Measurements from ENCODE around the gene NPR3.

Gene NPR3, protein sequence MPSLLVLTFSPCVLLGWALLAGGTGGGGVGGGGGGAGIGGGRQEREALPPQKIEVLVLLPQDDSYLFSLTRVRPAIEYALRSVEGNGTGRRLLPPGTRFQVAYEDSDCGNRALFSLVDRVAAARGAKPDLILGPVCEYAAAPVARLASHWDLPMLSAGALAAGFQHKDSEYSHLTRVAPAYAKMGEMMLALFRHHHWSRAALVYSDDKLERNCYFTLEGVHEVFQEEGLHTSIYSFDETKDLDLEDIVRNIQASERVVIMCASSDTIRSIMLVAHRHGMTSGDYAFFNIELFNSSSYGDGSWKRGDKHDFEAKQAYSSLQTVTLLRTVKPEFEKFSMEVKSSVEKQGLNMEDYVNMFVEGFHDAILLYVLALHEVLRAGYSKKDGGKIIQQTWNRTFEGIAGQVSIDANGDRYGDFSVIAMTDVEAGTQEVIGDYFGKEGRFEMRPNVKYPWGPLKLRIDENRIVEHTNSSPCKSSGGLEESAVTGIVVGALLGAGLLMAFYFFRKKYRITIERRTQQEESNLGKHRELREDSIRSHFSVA

DNA sequence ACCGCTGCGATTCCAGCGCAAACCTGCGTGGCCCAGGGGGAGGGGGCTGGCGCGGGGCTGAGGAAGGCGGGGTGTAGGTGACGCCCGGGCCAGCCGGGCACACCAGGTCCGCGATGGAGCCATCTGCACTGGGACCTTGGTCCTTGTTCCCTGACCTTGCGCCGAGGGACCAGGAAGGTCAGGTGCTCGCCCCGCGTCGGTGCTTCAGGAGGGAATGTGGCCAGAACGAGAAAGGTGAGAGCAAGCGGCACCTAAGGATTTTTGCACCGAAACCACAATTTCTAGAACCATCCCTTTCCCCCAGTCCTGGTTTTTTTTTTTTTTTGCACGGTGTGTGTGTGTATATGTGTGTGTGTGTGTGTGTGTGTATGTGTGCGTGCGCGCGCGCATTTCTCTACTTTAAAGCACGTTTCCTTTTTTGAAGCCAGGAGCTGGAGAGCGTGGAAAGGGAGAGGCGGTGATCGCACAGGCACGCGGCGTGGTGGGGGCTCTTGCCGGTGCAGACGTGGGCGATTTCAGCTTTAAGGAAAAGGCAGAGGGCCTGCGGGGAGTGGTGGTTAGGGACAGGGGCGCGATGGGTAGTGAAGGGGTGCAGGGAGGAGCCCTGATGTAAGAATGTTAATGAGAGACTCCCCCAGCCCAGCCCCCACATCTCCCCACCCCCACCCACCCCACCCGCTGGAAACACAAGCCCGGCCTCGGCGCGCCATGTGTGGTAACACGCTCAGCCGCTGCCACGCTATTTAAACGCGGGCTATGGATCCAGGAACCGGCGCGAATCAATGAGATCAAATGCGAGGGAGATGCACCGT is at the start of gene NPR3:
TSS of gene NPR3 (plus strand) at position 772 of the 812 bp plus-strand sequence. CDS start 456 bp downstream, outside the sequence.
- H3K4me3 ChIP-seq, result peak within 1 kb of the TSS; percentile 37 to 58 (median 51)
- peak within 1 kb of the TSS in 8 of 21 experiments; percentile 1 to 71 (median 41) for H3K27ac ChIP-seq

DNA sequence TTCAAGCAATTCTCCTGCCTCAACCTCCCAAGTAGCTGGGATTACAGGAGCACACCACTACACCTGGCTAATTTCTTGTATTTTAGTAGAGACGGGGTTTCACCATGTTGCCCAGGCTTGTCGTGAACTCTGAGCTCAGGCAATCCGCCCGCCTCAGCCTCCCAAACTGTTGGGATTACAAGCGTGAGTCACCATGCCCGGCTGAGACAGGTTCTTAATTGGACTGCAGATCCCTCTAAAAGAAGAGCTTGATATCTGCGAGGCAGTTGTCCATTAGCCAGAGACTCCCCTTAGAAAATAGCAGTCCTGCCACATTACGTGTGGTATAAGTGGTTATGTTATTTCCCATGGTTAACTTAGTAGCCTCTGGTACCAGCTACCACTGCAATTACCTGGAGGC is 46.6 kb upstream of the NPR3 start:
- no peak overlapping the region for H3K27ac ChIP-seq
- H3K4me3 ChIP-seq, result no peak overlapping the region

DNA sequence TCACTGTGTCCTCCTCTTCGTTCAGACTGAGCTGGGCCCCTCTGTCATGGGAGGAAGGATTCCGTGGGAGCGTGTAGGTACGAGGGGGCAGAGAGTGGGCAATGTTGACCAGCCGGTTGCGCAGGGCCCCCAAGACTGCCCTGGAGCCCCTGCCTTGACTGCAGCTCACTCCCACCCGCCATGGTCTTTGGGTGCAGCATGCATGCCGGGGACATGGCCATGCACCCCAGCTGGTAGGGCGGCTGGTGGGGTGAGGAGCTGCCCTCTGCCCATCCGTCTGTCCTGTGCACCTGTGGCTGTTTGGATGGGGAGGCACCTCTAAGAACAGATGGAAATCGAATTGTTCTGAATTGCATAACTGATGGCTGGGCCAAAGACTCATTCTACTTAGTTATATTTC is 42.6 kb upstream of the NPR3 start:
- H3K4me3 ChIP-seq, result no peak overlapping the region
- no peak overlapping the region for H3K27ac ChIP-seq

DNA sequence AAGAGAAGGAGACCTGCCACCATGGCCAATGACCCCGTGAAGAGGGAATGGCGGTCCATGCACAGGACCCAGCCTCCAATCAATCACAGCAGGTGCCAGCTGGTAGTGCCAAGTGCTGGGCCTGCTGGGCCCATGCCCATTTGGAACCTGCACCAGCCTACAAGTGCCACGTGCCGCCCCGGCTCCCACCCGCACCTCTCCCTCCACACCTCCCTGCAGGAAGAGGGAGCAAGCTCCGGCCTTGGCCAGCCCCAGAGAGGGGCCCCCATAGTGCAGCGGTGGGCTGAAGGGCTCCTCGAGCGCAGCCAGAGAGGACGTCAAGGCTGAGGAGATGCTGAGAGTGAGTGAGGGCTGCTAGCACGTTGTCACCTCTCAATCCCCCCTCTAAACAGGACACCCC is 37.8 kb upstream of the NPR3 start:
- no peak overlapping the region for H3K4me3 ChIP-seq
- no peak overlapping the region for H3K27ac ChIP-seq

DNA sequence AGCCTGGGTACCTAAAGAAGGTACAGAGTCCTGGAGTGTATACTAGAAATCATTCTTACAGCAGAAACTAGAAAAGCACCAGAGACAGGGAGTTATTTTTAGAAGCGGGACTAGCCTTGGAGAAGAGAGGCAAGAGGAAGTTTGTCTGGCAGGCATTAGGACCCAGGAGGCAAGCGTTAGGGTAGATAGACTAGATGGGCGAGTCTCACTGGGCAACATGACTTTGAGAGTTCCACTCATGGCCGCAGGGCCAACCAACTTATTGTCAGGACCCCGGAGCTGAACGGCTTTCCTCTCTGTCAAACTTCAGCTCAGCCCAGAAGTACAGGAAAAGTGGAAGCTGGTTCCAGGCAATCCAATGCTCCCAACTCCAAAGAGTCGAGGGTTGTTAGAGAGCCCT is 34.1 kb upstream of the NPR3 start:
- Histone ChIP-seq H3K27ac (no peak overlapping the region), H3K4me3 (no peak overlapping the region)

GRCh38 chr5:32678472-32678871 is 32.6 kb upstream of the NPR3 start:
- Histone ChIP-seq H3K4me3 (no peak overlapping the region), H3K27ac (no peak overlapping the region)

DNA sequence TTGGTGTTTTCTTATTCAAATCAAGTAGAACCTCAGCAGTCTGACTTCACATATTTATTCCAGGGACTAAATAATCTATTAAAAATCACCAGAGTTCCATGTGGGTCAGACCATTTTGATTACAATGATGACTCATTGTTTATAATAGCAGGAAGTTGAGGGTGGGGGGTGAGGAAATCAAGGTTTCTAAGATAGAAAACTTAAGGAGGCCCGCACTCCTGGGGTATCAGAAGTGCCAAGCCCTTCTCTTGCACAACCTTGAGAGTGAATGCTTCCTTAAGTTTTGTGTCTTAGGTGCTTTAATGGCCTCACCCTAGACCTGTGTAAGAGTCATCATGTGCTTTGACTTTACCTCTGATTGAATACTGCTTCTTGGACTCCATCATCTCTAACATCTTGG is 31.9 kb upstream of the NPR3 start:
- H3K27ac ChIP-seq, result no peak overlapping the region
- H3K4me3 ChIP-seq, result no peak overlapping the region

DNA sequence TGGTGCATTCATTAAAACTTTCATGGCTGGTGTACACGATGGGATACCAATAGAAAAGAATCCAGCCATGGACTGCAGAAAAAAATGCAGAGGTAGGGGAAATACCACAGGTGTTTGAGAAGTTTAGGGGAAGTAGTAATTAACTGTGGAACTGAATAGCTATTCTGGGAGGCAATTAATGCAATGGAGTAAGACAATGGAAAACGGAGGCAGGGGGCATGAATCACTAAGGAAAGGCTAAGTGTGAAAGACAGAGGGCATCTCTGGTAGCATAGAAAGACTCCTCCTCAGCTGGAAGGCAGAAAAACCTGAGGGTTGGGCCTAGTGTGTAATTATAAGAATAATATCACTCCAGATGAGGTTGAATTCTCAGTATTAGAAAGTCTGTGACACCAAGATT is 30.9 kb upstream of the NPR3 start:
- no peak overlapping the region for H3K4me3 ChIP-seq
- no peak overlapping the region for H3K27ac ChIP-seq

DNA sequence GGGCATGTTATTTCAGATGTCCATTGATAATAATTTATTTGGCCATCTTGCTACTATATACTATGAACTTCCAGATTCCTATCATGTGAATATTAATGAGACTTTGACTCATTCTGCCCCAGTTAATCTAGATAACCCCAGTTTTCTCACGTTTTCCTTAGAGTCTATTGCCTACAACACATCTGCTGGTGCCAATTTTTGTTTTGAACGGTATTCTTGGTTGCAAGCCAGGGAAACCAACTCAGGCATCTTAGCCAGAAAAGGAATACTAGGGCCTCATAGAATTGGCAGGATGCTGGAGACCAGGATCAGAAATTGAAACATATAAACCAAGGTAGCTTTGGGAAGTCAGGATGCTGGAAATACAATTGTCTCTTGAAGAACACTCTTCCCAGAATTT is 28.0 kb upstream of the NPR3 start:
- Histone ChIP-seq H3K27ac (no peak overlapping the region), H3K4me3 (no peak overlapping the region)

DNA sequence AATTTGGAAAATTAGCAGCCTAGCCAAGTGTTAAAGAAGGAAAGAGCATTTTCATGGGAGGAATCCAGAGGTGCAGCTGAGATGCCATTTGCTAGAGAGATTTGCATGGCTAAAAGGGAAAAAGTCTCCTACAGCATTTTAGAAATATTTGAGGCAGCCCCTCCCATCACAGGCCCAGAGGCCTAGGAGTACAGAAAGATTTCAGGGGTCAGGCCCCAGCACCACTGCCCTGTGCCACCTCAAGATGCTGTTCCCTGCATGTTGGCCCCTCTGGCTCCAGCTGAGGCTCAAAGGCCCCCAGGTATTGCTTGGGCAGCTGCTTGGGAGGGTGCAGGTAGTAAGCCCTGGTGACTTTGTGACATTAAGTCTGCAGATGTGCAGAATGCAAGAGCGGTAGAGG is 26.9 kb upstream of the NPR3 start:
- no peak overlapping the region for H3K27ac ChIP-seq

DNA sequence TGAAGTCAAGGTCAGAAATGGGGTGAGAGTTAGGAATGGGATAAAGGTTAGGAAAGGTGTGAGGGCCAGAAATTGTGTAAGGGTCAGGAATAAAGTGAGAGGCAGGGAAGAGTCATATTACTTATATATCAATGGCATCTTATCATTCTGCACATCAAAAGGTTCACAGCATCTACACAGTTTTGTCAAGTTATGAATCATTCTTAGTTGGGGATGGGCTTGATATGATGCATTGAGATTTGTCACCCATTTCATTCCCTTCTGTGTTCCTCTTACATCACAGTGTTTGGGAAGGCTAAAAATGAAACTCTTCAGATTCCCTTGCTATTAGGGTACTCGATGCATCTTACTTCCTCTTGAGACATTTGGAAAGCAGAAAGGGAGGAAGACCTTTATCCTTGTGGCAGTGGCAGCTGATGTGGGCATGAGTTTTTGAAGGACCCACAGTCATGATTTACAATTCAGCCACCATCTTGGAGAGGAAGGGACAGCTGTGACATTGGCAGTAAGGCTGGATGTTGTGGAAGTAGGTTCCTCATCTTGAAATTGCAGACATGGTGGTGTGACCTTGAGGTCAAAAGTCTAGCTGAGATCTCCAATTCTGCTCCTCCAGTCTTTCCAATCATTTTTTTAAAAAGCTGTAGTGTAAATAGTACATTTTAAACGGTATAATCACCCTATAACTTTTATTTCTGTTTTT is 24.2 kb upstream of the NPR3 start:
- H3K4me3 ChIP-seq, result no peak overlapping the region
- H3K27ac ChIP-seq, result no peak overlapping the region

More for the DNA sequence above, 26.9 kb upstream of the NPR3 start:
- H3K4me3 ChIP-seq, result no peak overlapping the region

- H3K4me3 ChIP-seq, result no peak overlapping the region
Measured at GRCh38 chr5:32687499-32687831, 23.7 kb upstream of the NPR3 start.

GRCh38 chr5:32690153-32690552 is 21.0 kb upstream of the NPR3 start:
- Histone ChIP-seq H3K4me3 (no peak overlapping the region), H3K27ac (no peak overlapping the region)

More at GRCh38 chr5:32687499-32687831, 23.7 kb upstream of the NPR3 start:
- no peak overlapping the region for H3K27ac ChIP-seq

DNA sequence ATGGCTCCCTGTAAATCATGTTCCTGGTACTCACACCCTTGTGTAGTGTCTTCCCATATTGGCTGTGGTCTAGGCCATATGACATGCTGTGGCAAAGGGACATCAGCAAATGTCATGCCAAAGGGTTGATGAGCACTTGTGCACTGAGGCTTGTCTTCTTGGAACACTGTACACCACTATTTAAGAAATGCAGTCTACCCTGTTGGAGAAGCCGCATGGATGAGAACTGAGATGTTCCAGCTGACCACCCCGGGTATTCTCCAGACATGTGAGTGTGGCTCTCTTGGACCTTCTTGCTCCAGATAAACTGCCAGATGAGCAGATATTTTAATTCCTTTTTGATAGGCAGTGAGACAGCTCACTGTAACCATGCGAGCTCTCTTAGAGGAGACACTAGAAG is 20.5 kb upstream of the NPR3 start:
- no peak overlapping the region for H3K27ac ChIP-seq
- no peak overlapping the region for H3K4me3 ChIP-seq

GRCh38 chr5:32692036-32692746 is 18.9 kb upstream of the NPR3 start:
- no peak overlapping the region for H3K27ac ChIP-seq
- no peak overlapping the region for H3K4me3 ChIP-seq

DNA sequence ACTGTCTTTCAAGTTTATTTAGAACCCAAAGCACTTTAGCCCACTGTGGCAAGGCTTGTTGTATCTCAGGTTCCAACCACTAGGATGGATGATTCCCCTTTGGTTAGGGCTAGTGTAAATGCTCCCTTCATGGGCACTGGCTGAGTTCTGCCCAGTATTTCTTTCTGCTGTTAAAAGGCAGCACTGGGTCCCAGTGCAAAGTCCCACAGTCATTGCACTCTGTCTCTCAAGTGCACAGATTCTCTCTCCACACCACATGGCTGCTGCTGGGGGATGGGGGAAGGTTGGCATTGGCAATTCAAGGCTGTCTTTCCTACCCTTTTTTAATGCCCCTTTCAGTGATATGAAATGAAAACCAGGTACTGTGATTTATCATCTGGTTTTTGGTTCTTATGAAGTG is 7.2 kb upstream of the NPR3 start:
- Histone ChIP-seq H3K27ac (no peak overlapping the region), H3K4me3 (no peak overlapping the region)

DNA sequence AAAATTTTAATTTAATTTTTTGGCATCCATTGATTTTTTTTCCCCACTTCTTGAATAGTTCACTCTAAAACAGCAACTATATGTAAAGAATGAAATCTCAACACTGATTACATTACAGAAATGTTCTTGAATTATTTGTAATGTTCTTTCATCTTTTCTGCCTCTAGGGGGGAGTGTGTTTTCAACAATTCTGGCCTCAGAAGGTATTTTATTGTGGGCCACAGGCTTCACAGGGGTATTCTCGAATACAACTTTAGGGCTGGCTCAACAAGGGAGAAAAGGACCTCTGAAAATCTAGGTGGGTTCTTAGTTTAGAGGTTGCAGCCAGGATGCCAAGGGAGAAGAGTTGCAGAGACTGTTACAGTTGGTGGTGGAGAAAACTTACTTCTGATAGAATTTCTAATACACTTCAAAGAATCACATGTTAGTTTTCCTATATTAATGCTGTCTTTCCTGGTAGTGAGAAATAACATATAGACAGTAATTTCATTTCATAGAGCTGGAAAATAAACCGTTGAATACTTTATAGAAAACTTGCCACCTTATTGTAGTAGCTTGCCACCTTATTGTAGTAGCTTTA is 3.6 kb upstream of the NPR3 start:
- no peak overlapping the region for H3K4me3 ChIP-seq
- no peak overlapping the region for H3K27ac ChIP-seq

GRCh38 chr5:32708949-32709348 is 2.2 kb upstream of the NPR3 start:
- no peak overlapping the region for H3K27ac ChIP-seq

More at GRCh38 chr5:32708949-32709348, 2.2 kb upstream of the NPR3 start:
- H3K4me3 ChIP-seq, result no peak overlapping the region

All from skin epidermis (tissue), 12 donors.